Measurements from ENCODE around the gene U2AF2.

U2AF2 gene

DNA sequence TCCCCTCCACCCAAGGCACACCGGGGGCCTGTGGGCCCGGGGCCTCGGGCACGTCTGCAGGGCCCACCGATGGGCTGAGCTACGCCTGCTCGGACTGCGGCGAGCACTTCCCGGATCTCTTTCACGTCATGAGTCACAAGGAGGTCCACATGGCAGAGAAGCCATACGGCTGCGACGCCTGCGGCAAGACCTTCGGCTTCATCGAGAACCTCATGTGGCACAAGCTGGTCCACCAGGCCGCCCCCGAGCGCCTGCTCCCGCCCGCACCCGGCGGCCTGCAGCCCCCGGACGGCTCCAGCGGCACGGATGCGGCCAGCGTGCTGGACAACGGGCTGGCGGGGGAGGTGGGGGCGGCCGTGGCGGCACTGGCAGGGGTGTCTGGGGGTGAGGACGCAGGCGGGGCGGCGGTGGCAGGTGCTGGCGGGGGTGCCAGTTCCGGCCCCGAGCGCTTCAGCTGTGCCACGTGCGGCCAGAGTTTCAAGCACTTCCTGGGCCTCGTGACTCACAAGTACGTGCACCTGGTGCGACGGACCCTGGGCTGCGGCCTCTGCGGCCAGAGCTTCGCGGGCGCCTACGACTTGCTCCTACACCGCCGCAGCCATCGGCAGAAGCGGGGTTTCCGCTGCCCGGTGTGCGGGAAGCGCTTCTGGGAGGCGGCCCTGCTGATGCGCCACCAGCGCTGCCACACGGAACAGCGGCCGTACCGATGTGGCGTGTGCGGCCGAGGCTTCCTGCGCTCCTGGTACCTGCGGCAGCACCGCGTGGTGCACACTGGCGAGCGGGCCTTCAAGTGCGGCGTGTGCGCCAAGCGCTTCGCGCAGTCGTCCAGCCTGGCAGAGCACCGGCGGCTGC lies 39.1 kb upstream of the U2AF2 start:
- no peak overlapping the region for H3K4me3 Mint-ChIP-seq
- no peaks in the 10 kb centered on the region for H3K9me3 Mint-ChIP-seq
- peaks cover 22% of the 10 kb centered on the region for H3K4me1 Mint-ChIP-seq
- ATAC-seq (ENCODE audit: low read depth) (no peak), DNase-seq (ENCODE audit: low spot score in 2 of 2) (no peak)
- H3K27me3 Mint-ChIP-seq, result no peaks in the 10 kb centered on the region
- H3K27ac Mint-ChIP-seq, result no peak overlapping the region
- H3K36me3 Mint-ChIP-seq, result peaks cover 8% of the 10 kb centered on the region

DNA sequence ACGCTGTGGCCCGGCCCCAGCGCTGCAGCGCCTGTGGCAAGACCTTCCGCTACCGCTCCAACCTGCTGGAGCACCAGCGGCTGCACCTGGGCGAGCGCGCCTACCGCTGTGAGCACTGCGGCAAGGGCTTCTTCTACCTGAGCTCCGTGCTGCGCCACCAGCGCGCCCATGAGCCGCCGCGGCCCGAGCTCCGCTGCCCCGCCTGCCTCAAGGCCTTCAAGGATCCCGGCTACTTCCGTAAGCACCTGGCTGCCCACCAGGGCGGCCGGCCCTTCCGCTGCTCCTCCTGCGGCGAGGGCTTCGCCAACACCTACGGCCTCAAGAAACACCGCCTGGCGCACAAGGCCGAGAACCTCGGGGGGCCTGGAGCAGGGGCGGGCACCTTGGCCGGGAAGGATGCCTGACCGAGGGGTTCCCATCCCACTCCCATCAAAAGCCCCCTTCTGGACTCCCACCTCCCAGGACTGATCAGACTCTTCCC lies 38.4 kb upstream of the U2AF2 start:
- H3K27ac Mint-ChIP-seq, result no peak overlapping the region
- H3K9me3 Mint-ChIP-seq, result no peaks in the 10 kb centered on the region
- H3K4me3 Mint-ChIP-seq, result no peak overlapping the region
- DNase-seq (ENCODE audit: low spot score in 2 of 2) (no peak), ATAC-seq (ENCODE audit: low read depth) (no peak)
- H3K36me3 Mint-ChIP-seq, result peaks cover 8% of the 10 kb centered on the region
- peaks cover 16% of the 10 kb centered on the region for H3K4me1 Mint-ChIP-seq
- no peaks in the 10 kb centered on the region for H3K27me3 Mint-ChIP-seq

DNA sequence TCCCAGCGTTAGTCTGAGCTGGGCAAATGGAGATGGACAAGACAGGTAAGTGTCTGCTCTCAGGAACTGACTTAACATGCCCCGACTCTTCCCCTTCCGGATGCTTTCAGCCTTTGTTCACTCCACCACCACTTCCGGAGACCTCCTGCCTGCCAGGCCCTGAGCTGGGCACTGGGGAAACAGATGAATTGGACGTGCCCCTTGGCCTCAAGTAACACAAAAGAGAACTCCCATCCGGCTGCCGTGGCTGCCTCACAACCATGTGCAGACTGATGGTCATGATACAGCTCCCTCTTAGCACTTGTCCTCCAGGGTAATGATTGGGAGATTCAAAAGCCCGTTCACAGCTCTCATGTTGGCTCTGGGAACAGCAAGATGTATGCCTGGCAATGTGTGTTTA lies 37.4 kb upstream of the U2AF2 start:
- H3K4me1 Mint-ChIP-seq, result peaks cover 7% of the 10 kb centered on the region
- DNase-seq (ENCODE audit: low spot score in 2 of 2) (no peak), ATAC-seq (ENCODE audit: low read depth) (no peak)
- no peaks in the 10 kb centered on the region for H3K27me3 Mint-ChIP-seq
- H3K9me3 Mint-ChIP-seq, result no peaks in the 10 kb centered on the region
- peaks cover 8% of the 10 kb centered on the region for H3K36me3 Mint-ChIP-seq
- H3K27ac Mint-ChIP-seq, result no peak overlapping the region
- no peak overlapping the region for H3K4me3 Mint-ChIP-seq

DNA sequence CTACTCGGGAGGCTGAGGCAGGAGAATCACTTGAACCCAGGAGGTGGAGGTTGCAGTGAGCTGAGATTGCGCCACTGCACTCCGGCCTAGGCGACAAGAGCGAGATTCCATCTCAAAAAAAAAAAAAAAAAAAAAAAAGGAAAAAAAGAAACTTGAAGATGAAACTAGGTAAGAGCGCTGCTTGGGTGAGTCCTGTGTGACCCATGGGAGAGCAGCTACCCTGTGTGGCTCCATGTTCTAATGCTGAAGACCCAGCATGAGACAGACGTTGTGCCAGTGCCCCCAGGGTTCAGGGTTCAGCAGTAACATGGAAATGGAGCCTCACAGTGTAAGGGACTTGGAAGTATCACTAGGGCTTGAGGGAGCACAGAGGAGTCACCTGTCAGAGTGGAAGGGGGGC lies 36.4 kb upstream of the U2AF2 start:
- peaks cover 2% of the 10 kb centered on the region for H3K4me1 Mint-ChIP-seq
- peaks cover 7% of the 10 kb centered on the region for H3K36me3 Mint-ChIP-seq
- ATAC-seq (ENCODE audit: low read depth) (no peak), DNase-seq (ENCODE audit: low spot score in 2 of 2) (no peak)
- no peak overlapping the region for H3K4me3 Mint-ChIP-seq
- H3K27me3 Mint-ChIP-seq, result no peaks in the 10 kb centered on the region
- no peaks in the 10 kb centered on the region for H3K9me3 Mint-ChIP-seq
- no peak overlapping the region for H3K27ac Mint-ChIP-seq

DNA sequence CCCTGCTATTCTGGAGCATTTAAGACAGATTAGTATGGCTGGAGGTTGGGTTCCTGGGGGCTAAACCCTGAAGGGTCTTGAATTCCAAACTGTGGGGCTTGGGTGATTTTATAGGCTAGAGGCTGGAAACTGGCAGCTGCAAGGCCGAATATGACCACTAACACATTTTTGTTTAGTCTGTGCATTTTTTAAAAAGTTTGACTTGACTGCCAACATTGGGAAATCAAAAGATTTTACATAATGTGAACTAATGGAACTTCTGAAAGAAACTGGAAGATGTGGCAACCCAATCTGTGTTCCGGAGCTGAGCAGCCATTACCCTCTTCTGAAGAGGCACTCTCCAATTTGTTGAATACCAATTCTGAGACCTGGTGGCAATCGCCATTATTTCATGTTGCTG lies 35.5 kb upstream of the U2AF2 start:
- H3K4me3 Mint-ChIP-seq, result no peak overlapping the region
- no peak overlapping the region for H3K27ac Mint-ChIP-seq
- no peaks in the 10 kb centered on the region for H3K27me3 Mint-ChIP-seq
- peaks cover 7% of the 10 kb centered on the region for H3K36me3 Mint-ChIP-seq
- no peak for ATAC-seq (ENCODE audit: low read depth)
- peaks cover 2% of the 10 kb centered on the region for H3K9me3 Mint-ChIP-seq
- peaks cover 9% of the 10 kb centered on the region for H3K4me1 Mint-ChIP-seq
- DNase-seq (ENCODE audit: low spot score in 2 of 2), result no peak

DNA sequence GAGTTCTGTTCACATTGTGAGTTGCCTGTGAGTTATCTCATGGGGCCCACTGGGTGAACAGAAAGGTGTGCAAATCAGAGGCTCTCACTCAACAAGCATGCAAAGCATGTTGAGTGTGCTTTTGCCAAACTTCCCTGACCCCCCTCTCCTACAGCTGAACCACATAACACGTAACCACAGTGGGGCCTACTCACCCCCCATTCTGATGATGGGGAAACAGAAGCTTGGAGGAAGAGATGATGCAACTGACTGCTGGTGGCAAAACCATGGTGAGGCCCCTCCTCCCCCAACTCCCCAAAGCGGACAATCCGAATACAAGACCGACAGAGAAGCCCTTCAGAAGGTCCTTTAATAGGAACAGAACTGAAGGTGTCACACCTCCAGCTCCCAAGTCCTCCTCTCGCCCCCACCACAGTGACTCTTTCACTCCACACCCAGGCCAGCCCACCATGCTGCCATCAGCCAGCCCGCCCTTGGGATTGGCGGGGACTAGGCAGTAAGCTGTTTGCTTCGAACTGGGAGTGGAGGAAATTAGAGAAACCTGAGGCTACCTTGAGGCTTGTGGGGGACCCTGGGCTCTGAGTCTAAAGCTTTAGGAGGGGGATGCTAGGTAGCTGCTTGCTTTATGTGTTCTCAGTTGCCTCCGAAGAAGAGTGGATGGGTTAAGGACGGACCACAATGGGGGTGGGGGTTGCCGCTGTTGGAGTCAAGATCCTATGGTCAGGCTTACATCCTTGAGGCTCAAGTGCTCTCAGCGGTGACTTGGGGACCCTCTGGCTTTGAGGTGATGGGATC lies 34.2 kb upstream of the U2AF2 start:
- peaks cover 7% of the 10 kb centered on the region for H3K36me3 Mint-ChIP-seq
- H3K27ac Mint-ChIP-seq, result peak overlapping the region; percentile 14
- H3K9me3 Mint-ChIP-seq, result peaks cover 2% of the 10 kb centered on the region
- ATAC-seq (ENCODE audit: low read depth), result no peak
- DNase-seq (ENCODE audit: low spot score in 2 of 2), result no peak
- H3K27me3 Mint-ChIP-seq, result no peaks in the 10 kb centered on the region
- peaks cover 17% of the 10 kb centered on the region for H3K4me1 Mint-ChIP-seq
- no peak overlapping the region for H3K4me3 Mint-ChIP-seq

DNA sequence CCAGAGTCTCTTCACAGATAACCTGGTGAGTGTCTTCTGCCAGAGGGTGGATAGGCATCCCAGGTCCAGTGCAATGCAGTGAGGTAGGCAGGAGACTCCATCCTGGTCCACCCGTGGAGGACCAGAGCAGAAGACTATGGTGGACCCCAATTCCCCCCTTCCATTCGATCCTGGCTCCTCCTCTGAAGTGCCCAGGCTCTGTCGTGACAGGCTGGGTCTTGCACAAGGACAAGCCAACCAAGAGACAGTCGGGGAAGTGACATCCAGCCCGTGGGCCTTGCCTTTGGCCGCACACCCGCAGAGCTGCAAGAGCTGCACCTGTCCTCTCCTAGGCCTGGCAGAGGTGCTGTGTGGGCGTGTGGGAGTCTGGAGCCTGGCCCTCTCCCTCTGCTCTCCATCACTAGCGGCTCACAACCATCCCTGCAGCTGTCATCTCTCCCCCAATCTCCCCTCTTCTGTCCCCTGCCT lies 33.6 kb upstream of the U2AF2 start:
- no peak overlapping the region for H3K27ac Mint-ChIP-seq

DNA sequence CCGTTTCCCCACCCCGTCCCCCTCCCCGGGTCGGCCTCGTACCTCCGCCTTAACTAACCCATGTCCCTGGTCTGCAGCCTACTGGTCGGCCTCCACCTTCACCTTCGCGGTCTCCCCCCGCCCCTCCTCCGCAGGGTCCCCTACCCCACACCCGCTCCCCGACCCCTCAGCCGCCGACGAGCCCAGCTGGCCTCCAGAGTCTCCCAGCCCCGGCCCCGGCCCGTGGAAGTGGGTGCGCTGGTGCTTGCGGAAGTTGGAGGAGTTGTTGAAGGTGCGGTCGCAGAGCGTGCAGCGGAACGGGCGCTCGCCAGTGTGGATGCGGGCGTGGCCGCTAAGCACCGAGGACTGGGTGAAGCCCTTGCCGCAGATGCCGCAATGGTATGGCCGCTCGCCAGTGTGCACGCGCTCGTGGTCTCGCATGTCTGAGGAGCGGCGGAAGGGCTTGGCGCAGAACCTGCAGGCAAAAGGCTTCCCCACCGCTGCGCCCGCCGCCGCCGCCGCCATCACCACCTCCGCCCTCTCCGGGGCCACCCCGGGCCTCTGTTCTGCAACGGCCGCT lies 33.1 kb upstream of the U2AF2 start:
- Mint-ChIP-seq H3K9me3 (peaks cover 2% of the 10 kb centered on the region), H3K4me1 (peaks cover 17% of the 10 kb centered on the region), H3K27me3 (no peaks in the 10 kb centered on the region), H3K27ac (no peak overlapping the region), H3K36me3 (peaks cover 5% of the 10 kb centered on the region), H3K4me3 (no peak overlapping the region)
- no peak for DNase-seq (ENCODE audit: low spot score in 2 of 2)
- ATAC-seq (ENCODE audit: low read depth), result no peak

More for the DNA sequence above, 33.6 kb upstream of the U2AF2 start:
- Mint-ChIP-seq H3K4me3 (no peak overlapping the region), H3K9me3 (peaks cover 2% of the 10 kb centered on the region), H3K36me3 (peaks cover 7% of the 10 kb centered on the region), H3K27me3 (no peaks in the 10 kb centered on the region), H3K4me1 (peaks cover 17% of the 10 kb centered on the region)
- ATAC-seq (ENCODE audit: low read depth) (no peak), DNase-seq (ENCODE audit: low spot score in 2 of 2) (no peak)

DNA sequence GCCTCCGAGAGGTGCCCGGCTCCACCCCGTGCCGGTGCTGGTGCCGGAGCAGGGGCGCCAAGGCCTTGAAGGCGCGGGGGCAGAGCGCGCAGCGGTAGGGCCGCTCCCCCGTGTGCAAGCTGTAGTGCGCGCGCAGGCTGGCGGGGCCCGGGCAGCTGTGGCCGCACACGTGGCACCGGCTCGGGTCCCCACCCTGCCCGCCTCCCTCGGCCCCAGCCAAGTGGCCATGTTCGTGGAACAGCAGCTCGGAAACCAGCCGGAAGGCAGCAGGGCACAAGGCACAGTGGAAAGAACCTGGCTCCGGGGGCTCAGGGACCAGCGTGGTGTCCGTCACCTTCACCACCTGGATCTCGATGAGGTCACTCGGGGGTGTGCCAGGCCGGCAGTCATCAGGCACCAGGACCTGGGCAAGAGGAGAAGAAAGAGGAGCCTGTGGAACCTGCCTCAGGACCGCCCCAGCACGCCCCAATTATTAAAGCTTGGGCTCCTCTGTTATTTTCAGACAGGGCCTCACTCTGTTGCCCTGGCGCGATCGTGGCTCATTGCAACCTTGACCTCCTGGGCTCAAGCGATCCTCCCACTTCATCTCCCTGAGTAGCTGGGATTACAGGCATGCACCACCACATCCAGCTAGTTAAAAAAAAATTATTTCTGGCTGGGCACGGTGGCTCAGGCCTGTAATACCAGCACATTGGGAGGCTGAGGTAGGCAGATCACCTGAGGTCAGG lies 32.4 kb upstream of the U2AF2 start:
- DNase-seq (ENCODE audit: low spot score in 2 of 2), result no peak
- H3K4me3 Mint-ChIP-seq, result no peak overlapping the region

DNA sequence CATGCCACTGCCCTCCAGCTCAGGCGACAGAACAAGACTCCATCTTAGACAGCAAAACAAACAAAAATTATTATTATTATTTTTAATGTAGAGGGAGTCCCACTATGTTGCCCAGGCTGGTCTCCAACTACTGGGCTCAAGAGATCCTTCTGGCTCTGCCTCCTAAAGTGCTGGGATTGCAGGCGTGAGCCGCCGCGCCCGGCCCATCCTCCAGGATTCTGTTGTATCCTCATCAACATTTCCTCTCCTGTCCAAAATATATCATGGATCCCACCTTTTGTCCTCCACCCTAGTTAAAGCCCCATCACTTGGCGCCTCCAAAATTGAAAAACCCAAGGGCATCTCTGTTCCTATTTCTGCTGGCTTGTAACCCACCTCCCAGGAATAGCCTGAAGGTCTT lies 31.7 kb upstream of the U2AF2 start:
- H3K4me3 Mint-ChIP-seq, result no peak overlapping the region
- H3K36me3 Mint-ChIP-seq, result no peaks in the 10 kb centered on the region
- H3K4me1 Mint-ChIP-seq, result peaks cover 17% of the 10 kb centered on the region
- no peak overlapping the region for H3K27ac Mint-ChIP-seq
- DNase-seq (ENCODE audit: low spot score in 2 of 2) (no peak), ATAC-seq (ENCODE audit: low read depth) (no peak)
- peaks cover 2% of the 10 kb centered on the region for H3K9me3 Mint-ChIP-seq
- H3K27me3 Mint-ChIP-seq, result no peaks in the 10 kb centered on the region

More for the DNA sequence above, 32.4 kb upstream of the U2AF2 start:
- Mint-ChIP-seq H3K27ac (no peak overlapping the region), H3K4me1 (peaks cover 17% of the 10 kb centered on the region), H3K27me3 (no peaks in the 10 kb centered on the region), H3K9me3 (peaks cover 2% of the 10 kb centered on the region), H3K36me3 (peaks cover 1% of the 10 kb centered on the region)
- ATAC-seq (ENCODE audit: low read depth), result no peak

DNA sequence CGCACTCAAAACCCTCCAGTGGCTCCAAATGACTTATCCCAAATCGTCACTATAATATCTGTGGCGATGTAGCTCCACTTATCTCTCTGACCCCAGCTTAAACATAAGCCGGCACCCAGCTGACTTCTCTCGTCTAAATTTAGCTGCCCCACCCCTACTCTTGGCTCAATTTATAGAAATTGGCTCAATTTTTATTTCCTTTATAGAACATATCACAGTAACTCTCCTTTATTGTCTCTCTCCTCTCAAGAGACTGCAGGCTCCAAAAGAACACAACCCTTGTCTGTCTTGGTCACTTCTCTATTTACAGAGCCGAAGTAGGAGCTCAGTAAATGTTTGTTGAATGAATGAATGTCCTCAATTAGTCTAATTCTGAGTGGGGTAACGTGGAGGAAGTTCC lies 31.3 kb upstream of the U2AF2 start:
- ATAC-seq (ENCODE audit: low read depth), result no peak
- Mint-ChIP-seq H3K4me1 (peaks cover 15% of the 10 kb centered on the region), H3K36me3 (no peaks in the 10 kb centered on the region), H3K27ac (peak overlapping the region; percentile 98), H3K27me3 (no peaks in the 10 kb centered on the region), H3K4me3 (no peak overlapping the region), H3K9me3 (peaks cover 2% of the 10 kb centered on the region)
- no peak for DNase-seq (ENCODE audit: low spot score in 2 of 2)

DNA sequence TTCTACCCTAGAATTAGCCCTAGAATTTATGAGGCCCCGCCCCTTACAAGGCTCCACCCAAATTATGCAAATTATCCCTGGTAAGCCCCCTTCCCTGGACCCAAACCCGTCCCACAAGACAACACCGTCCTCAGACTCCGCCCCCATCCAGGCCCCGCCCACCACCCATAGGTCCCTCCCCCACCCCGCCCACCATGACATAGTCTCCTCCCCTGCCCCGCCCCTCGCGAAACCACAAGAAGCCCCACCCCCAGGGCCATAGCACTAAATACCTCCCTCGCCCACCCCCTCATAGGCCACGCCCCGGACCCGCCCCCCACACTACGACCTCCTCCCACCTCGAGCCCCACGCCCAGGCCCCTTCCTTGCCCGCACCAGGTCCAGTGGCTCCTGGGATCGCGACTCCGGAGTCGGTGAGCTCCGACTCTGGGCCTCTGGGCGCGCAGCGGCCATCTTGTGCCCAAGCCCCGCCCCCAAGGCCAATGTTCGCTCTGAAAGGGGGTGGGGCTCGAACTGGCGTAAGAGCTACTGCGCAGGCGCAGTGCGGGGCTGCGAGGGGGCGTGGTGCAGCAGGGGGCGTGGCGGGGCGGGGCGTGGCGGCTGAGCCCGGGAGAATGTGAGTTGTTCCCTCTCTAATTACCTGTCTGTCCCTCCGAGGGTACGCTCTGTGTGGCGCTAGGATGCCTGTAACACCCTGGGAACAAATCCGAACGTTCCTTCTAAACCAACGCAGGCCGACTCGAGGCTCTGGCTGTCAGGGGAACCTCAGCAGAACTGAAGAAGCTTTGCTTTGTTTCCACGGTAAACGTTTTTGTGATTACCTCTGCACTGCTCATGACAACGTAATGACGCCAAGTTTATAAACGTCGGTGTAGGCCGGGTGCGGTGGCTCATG lies 30.5 kb upstream of the U2AF2 start, which contains the start of gene ZNF784:
Gene ZNF784, minus strand, starts transcription at position 458 of the 895 bp plus-strand sequence. Its CDS starts 5 bp downstream, at position 453.
- Mint-ChIP-seq H3K27me3 (no peaks in the 10 kb centered on the region), H3K4me3 (peak within 1 kb of the TSS; percentile 99), H3K36me3 (no peaks in the 10 kb centered on the region), H3K9me3 (peaks cover 2% of the 10 kb centered on the region), H3K27ac (peak within 1 kb of the TSS; percentile 98), H3K4me1 (peaks cover 14% of the 10 kb centered on the region)
- ATAC-seq (ENCODE audit: low read depth) (peak; percentile 75), DNase-seq (ENCODE audit: low spot score in 2 of 2) (peak; percentile 95)

DNA sequence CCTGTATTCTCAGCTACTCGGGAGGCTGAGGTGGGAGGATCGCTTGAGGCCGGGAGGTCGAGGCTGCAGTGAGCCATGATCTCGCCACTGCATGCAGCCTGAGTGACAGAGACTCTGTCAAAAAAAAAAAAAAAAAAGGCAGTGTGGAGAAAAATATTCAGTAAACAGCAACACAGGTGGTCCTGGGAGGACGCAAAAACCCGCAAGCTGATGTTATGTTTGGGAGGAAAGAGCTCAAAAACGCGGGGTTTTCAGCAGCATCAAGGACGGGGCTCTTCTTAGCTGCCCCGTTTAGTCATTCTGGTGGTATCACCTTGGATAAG lies 29.9 kb upstream of the U2AF2 start:
- Mint-ChIP-seq H3K27me3 (no peaks in the 10 kb centered on the region), H3K4me3 (peak overlapping the region; percentile 99), H3K9me3 (peaks cover 2% of the 10 kb centered on the region), H3K4me1 (peaks cover 14% of the 10 kb centered on the region), H3K36me3 (no peaks in the 10 kb centered on the region), H3K27ac (peak overlapping the region; percentile 98)
- ATAC-seq (ENCODE audit: low read depth) (no peak), DNase-seq (ENCODE audit: low spot score in 2 of 2) (no peak)
